Measurements from ENCODE around the gene TOMM20L.

Gene TOMM20L

GRCh38 chr14:58427281-58428117 is 31.8 kb downstream of the TOMM20L start, which contains the start of the genes KIAA0586 and TIMM9:
Gene KIAA0586, plus strand, starts transcription at chr14:58427719. Its CDS starts 546 bp downstream, at chr14:58428265.
Gene TIMM9, minus strand, starts transcription at chr14:58427531. Its CDS starts 15,586 bp downstream, at chr14:58411945.
- peak; percentile 90 for DNase-seq

- DNase-seq: no peak
These were observed 32.5 kb downstream of the TOMM20L start for GRCh38 chr14:58428118-58428683.

- no peak for DNase-seq
These were observed 34.4 kb downstream of the TOMM20L start for GRCh38 chr14:58430156-58430555.

GRCh38 chr14:58439476-58439875 is 43.7 kb downstream of the TOMM20L start:
- DNase-seq: no peak

DNA sequence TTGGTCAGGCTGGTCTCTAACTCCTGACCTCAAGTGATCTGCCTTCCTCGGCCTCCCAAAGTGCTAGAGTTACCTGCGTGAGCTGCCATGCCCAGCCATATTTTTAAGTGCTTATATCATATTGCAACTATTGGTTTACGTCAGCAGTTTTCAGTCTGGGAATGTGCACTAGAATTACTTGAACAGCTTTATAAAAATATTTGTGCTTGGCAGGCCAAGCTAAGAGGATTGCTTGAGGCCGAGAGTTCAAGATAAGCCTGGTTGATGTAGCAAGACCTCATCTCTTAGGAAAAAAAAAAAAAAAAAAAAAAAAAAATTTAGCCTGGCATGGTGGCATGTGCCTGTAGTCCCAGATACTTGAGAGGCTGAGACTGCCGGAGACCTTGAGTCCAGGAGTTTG is 48.9 kb downstream of the TOMM20L start:
- DNase-seq: no peak

- no peak for DNase-seq
These were observed 60.0 kb downstream of the TOMM20L start for GRCh38 chr14:58455593-58456265.

All from stimulated activated CD4-positive, alpha-beta T cell treated with anti-CD3 and anti-CD28 coated beads, Interleukin-12 subunit alpha, Interleukin-12 subunit beta, amount 100 ng/mL, for 4 hours (primary cell).